WERI-Rb-1 (cell line): ENCODE data around the gene LRRC61.

Source experiments
- DNase-seq: peaks from one replicate; pipeline ENCODE4 v3.0.0-alpha.2; 2020
- H3K27ac ChIP-seq: fragments of 250-450 bp; sonication (Bioruptor Pico); 2 replicates; pipeline ENCODE4 v1.5.1; 2020; ENCODE audit warnings: mild to moderate bottlenecking, moderate library complexity
- H3K27me3 ChIP-seq: fragments of 250-450 bp; sonication (Bioruptor Pico); 2 replicates; pipeline ENCODE4 v1.5.1; 2021; ENCODE audit warnings: mild to moderate bottlenecking, low read depth, moderate library complexity; ENCODE audit not compliant: insufficient read depth, severe bottlenecking
- H3K36me3 ChIP-seq: fragments of 250-450 bp; sonication (Bioruptor Pico); 2 replicates; pipeline ENCODE4 v1.5.1; 2020; ENCODE audit warnings: mild to moderate bottlenecking, moderate library complexity
- H3K4me3 ChIP-seq: 2 replicates; pipeline ENCODE4 v1.5.1; 2011; ENCODE audit warnings: low read depth, mild to moderate bottlenecking, control low read depth, low read length
- H3K9me3 ChIP-seq: fragments of 250-450 bp; sonication (Bioruptor Pico); 2 replicates; pipeline ENCODE4 v1.5.1; 2021; ENCODE audit warnings: mild to moderate bottlenecking, moderate library complexity; ENCODE audit not compliant: severe bottlenecking
- TF ChIP-seq, protein P1 (sequence below): IDR thresholded peaks from 2 replicates; pipeline ENCODE4 v1.5.1; 2011; ENCODE audit warnings: low read depth, mild to moderate bottlenecking, control low read depth, inconsistent platforms, low read length

Gene LRRC61

DNA sequence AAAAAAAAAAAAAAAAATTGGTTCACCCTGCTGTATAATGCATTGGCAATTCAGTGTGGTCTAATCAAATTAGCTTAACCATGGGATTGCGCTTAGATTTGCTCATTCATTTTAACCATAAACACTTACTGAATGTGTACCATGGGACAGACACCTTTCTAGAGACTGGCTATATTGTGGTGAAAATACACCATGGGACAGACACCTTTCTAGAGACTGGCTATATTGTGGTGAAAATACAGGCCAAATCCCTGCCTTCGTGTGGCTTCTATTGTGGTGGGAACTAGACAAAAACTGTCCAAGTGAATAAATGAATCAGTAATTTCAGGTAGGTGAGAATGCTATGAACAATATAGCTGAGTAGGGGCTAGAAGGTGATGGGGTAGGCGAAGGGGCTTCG lies 35.3 kb downstream of the LRRC61 start:
- no peak for DNase-seq
- no peaks in the 10 kb centered on the region for H3K36me3 ChIP-seq
- TF ChIP-seq, protein P1, sequence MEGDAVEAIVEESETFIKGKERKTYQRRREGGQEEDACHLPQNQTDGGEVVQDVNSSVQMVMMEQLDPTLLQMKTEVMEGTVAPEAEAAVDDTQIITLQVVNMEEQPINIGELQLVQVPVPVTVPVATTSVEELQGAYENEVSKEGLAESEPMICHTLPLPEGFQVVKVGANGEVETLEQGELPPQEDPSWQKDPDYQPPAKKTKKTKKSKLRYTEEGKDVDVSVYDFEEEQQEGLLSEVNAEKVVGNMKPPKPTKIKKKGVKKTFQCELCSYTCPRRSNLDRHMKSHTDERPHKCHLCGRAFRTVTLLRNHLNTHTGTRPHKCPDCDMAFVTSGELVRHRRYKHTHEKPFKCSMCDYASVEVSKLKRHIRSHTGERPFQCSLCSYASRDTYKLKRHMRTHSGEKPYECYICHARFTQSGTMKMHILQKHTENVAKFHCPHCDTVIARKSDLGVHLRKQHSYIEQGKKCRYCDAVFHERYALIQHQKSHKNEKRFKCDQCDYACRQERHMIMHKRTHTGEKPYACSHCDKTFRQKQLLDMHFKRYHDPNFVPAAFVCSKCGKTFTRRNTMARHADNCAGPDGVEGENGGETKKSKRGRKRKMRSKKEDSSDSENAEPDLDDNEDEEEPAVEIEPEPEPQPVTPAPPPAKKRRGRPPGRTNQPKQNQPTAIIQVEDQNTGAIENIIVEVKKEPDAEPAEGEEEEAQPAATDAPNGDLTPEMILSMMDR: no peak
- H3K27me3 ChIP-seq: no peaks in the 10 kb centered on the region
- H3K9me3 ChIP-seq: no peaks in the 10 kb centered on the region
- no peak overlapping the region for H3K4me3 ChIP-seq
- no peak overlapping the region; the same call in 1 of the 2 replicates for H3K27ac ChIP-seq

DNA sequence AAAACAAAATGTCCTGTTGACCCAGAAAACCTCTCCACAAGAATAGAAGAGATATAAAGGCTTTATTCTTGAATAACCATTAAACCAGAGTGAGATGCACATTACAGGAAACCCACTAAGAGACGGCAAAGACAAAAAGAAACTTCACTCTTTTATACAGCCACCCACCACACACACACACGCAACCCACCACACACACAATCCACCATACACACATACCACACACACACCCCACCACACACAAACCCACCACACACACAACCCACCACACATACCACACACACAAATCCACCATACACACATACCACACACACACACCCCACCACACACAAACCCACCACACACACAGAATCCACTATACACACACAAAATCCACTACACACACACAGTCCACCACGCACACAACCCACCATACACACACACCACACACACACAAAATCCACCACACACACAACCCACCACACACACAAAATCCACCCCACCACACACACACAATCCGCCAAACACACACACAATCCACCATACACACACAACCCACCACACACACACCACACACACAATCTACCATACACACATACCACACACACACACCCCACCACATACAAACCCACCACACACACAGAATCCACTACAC lies 36.0 kb downstream of the LRRC61 start:
- no peak overlapping the region for H3K27ac ChIP-seq

DNA sequence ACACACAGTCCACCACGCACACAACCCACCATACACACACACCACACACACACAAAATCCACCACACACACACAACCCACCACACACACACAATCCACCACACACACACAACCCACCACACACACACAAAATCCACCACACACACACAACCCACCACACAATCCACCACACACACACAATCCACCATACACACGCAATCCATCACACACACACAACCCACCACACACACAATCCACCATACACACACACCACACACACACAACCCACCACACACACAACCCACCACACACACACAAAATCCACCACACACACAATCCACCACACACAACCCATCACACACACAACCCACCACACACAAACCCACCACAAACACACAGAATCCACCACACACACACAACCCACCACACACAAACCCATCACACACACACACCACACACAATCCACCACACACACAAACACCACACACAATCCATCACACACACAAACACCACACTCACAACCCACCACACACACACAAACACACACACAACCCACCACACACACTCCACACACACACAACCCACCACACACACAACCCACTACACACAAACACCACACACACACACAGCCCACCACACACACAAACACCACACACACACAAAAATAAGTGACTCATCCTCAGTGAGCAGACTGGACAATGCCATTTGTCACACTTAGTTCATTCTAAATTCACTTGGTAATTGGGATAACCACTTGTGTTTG lies 36.6 kb downstream of the LRRC61 start:
- Histone ChIP-seq H3K27ac (no peak overlapping the region), H3K36me3 (no peaks in the 10 kb centered on the region), H3K9me3 (no peaks in the 10 kb centered on the region), H3K4me3 (no peak overlapping the region), H3K27me3 (no peaks in the 10 kb centered on the region)
- TF ChIP-seq, protein P1: no peak
- DNase-seq: no peak

More for the DNA sequence above, 36.0 kb downstream of the LRRC61 start:
- H3K4me3 ChIP-seq: no peak overlapping the region
- no peaks in the 10 kb centered on the region for H3K9me3 ChIP-seq
- H3K36me3 ChIP-seq: no peaks in the 10 kb centered on the region
- no peak for DNase-seq
- TF ChIP-seq, protein P1: no peak
- H3K27me3 ChIP-seq: no peaks in the 10 kb centered on the region

- no peak overlapping the region for H3K27ac ChIP-seq
- DNase-seq: no peak
- H3K36me3 ChIP-seq: no peaks in the 10 kb centered on the region
- no peaks in the 10 kb centered on the region for H3K9me3 ChIP-seq
- H3K4me3 ChIP-seq: no peak overlapping the region
- no peaks in the 10 kb centered on the region for H3K27me3 ChIP-seq
- TF ChIP-seq, protein P1: no peak
Measured at GRCh38 chr7:150360363-150361058, 37.4 kb downstream of the LRRC61 start.

GRCh38 chr7:150361402-150361801 lies 38.2 kb downstream of the LRRC61 start:
- H3K27ac ChIP-seq: no peak overlapping the region
- H3K9me3 ChIP-seq: no peaks in the 10 kb centered on the region
- H3K4me3 ChIP-seq: no peak overlapping the region
- TF ChIP-seq, protein P1: no peak
- no peak for DNase-seq
- H3K27me3 ChIP-seq: no peaks in the 10 kb centered on the region
- no peaks in the 10 kb centered on the region for H3K36me3 ChIP-seq
